GM12891 (cell line): Measurements from ENCODE around the gene GTPBP1.

Source experiments
- POLR2A ChIP-seq: IDR thresholded peaks from 2 replicates; pipeline ENCODE4 v1.6.1; 2011; ENCODE audit warnings: low read depth, low read length, control low read depth
- POLR2AphosphoS5 ChIP-seq: IDR thresholded peaks from 2 replicates; pipeline ENCODE4 v1.6.1; 2011; ENCODE audit warnings: low read depth, low read length, control low read depth

GRCh38 chr22:38751066-38751421 is 45.3 kb downstream of the GTPBP1 start:
- no peak for TF ChIP-seq POLR2A
- no peak for TF ChIP-seq POLR2AphosphoS5
